Lower lobe of right lung (tissue), 2 donors: Measurements from ENCODE around the gene CPB2. TPM values are rescaled to one million over a fixed set of nuclear protein-coding genes. Genes with fewer than 3 reads are reported as not detected.

Experiments used
- ATAC-seq, 2 donors: fragments of 200-7000 bp; cut with Tn5 transposase; one replicate each; pipeline ENCODE4 v1.9.1; 2020 to 2022; ENCODE audit warnings: mild to moderate bottlenecking in 2 of 2, moderate library complexity in 2 of 2
- DNase-seq: peaks from one replicate; pipeline ENCODE4 v3.0.0-alpha.2; 2020
- H3K27ac ChIP-seq: fragments of 200-600 bp; one replicate; pipeline ENCODE4 v1.8.0; 2022
- H3K27me3 ChIP-seq: fragments of 200-600 bp; one replicate; pipeline ENCODE4 v1.8.0; 2022; ENCODE audit warnings: low read depth
- H3K36me3 ChIP-seq: fragments of 200-600 bp; one replicate; pipeline ENCODE4 v1.8.0; 2022; ENCODE audit warnings: mild to moderate bottlenecking
- H3K4me1 ChIP-seq: fragments of 200-600 bp; one replicate; pipeline ENCODE4 v1.8.0; 2022
- H3K4me3 ChIP-seq: fragments of 200-600 bp; one replicate; pipeline ENCODE4 v1.8.0; 2022; ENCODE audit warnings: mild to moderate bottlenecking
- H3K9me3 ChIP-seq: fragments of 200-600 bp; one replicate; pipeline ENCODE4 v1.8.0; 2022
- CTCF ChIP-seq: fragments of 200-600 bp; IDR thresholded peaks from one replicate; pipeline ENCODE4 v1.8.0; 2022; ENCODE audit warnings: antibody characterized with exemption, mild to moderate bottlenecking
- intact Hi-C: fragments of 100-400 bp; cut with DNase I; formaldehyde crosslinking; loops from one replicate; pipeline ENCODE4 v1.11.0; 2022
- total RNA-seq: library from RNA; stranded (reverse); fragmentation: NEBNext Ultra II Directional; extraction: Animal tissue kit (Norgen Biotek cat#: 25700); gene quantifications from one replicate; pipeline ENCODE4 v1.2.1, GENCODE V29; 2021
- donor health status: DM: no; HTN: yes; CAD: no; lungs with severe emphysema.

Gene CPB2
- total RNA-seq, 1 donor from 2014 or later = 33.5 TPM

DNA sequence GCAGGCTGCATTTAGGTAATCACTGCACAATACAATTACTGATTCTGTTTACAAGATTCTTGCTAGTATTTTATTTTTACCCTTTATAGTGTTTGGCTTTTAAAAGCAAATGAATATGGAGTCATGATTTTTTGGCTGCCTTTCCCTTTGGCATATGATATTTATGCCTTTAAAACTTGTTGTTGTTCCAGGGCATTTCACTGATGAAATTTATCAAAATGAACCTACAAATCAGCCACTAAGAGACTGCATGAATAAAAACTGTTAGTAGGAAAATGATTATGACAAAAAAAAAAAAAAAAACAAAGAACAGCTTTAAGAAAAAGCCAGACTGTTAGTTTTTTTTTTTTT is 2.6 kb downstream of the CPB2 start:
- DNase-seq = no peak
- H3K36me3 ChIP-seq = no peaks in the 10 kb centered on the region
- H3K27ac ChIP-seq = no peak overlapping the region
- H3K27me3 ChIP-seq = no peaks in the 10 kb centered on the region
- TF ChIP-seq CTCF = no peak
- no peaks in the 10 kb centered on the region for H3K4me1 ChIP-seq
- no peak for ATAC-seq
- intact Hi-C loops = no loop called here
- H3K9me3 ChIP-seq = no peaks in the 10 kb centered on the region
- no peak overlapping the region for H3K4me3 ChIP-seq

DNA sequence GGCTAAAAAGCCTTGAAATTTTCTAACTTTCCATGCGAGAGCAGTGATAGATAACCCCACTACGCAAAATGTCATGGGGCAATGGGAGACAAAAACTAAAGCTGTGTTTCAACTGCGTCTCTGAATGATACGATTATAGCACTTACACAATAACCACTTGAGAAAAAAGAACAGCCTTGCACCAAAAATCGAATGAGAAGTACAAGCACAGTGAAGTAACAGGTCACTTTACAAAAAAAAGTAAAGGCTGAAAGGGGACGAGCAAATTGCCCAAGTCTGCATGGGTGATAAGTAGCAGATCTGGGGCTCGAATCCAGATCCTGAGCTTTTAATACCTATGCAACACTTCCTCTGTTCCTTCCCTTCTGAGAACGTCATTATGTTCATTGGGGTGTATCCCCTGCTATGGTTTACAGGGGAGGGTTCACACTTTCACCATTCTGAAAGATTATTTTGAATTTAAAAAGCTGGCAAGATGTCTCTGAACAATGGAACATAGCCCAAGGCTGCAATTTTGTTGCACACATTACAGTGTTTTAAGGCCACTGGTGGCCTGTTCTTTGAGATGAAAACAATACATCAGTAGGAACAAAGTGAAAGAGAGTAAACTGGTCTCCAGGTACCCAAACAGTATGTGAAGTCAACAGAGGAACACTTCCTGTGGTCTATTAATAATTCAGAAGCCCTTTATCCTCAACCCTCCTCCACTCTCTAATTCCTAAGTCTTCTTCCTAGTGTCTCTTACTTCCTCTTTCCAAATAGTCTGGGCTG is 3.2 kb downstream of the CPB2 start:
- H3K4me3 ChIP-seq = no peak overlapping the region
- no peak for DNase-seq
- no peaks in the 10 kb centered on the region for H3K36me3 ChIP-seq
- no peaks in the 10 kb centered on the region for H3K27me3 ChIP-seq
- intact Hi-C loops = no loop called here
- H3K27ac ChIP-seq = no peak overlapping the region
- ATAC-seq = peak; percentile 47 to 57
- no peaks in the 10 kb centered on the region for H3K4me1 ChIP-seq
- TF ChIP-seq CTCF = no peak
- H3K9me3 ChIP-seq = no peaks in the 10 kb centered on the region

DNA sequence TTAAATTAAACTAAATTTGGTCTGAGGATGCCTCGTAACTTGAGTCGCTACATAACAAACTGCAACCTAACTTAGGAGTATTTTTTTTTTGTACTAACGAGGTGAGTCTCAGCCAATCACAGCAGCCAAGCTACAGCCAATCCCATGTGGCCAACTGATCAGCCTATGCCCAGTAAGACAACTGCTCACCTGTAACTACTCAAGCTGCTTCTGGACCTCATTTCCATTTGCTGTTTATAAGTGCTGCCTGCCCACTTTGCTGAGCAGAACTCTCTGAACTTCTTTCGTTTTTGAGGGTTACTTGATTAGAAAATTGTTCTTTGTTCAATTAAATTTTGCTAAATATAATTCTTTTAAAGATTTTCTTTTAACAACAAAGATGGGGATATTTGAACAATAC is 3.8 kb downstream of the CPB2 start:
- ATAC-seq (peak; percentile 55 to 57), DNase-seq (no peak)
- Histone ChIP-seq H3K36me3 (no peaks in the 10 kb centered on the region), H3K4me1 (no peaks in the 10 kb centered on the region), H3K27me3 (no peaks in the 10 kb centered on the region), H3K4me3 (no peak overlapping the region), H3K9me3 (no peaks in the 10 kb centered on the region), H3K27ac (no peak overlapping the region)
- TF ChIP-seq CTCF = no peak
- intact Hi-C loops = no loop called here

DNA sequence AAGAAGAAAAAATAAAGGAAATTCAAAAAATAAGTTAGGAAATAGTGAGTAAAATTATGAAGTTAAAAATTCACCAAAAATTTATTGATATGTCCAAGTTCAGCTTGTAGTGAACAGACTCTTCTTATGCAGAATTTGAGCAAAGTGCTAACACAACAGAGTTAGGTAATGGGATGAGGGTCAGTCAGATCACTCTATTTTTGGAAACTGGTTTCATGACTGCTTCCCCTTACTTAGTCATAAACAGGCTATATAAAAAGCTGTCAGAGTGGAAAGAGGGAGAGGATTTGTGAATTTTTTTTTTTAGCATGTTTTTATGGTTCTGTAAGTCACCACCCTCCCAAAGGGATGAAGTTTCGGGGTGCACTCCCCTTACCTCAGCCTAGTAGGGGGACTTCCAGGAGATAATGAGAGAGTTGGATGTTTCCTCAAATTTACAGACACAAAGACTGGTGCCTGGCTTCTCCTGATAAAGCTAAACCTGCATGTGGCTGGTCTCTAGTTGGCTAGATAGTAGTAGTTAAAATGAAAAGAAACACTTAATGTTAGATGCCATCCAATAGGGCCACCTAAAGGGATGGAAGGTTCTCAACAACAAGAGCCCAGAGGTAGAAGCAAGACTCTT is 4.5 kb downstream of the CPB2 start:
- intact Hi-C loops = no loop called here
- Histone ChIP-seq H3K27me3 (no peaks in the 10 kb centered on the region), H3K4me3 (no peak overlapping the region), H3K27ac (no peak overlapping the region), H3K9me3 (no peaks in the 10 kb centered on the region), H3K36me3 (no peaks in the 10 kb centered on the region), H3K4me1 (no peaks in the 10 kb centered on the region)
- DNase-seq (no peak), ATAC-seq (peak in 1 of 2 donors; percentile 54)
- no peak for TF ChIP-seq CTCF

DNA sequence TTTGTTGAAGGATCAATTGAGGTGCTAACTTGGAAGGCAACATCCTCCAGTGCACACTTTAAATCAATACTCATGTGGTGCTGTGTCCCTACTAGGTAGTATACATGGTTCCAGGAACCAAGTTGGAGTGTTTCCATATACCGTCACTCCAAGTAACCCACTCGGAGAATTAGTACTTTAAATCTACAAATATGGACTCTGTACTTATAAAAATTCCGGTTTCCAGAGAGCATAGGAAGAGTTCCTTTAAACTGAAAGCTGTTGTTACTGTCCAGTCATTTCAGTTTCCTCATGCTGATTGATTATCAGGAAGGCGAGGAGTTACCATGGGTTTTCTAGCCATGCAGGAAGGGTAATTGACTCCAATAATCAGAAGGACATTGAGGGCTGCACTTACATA is 7.2 kb downstream of the CPB2 start:
- Histone ChIP-seq H3K36me3 (no peaks in the 10 kb centered on the region), H3K4me1 (no peaks in the 10 kb centered on the region), H3K9me3 (no peaks in the 10 kb centered on the region), H3K4me3 (no peak overlapping the region), H3K27ac (no peak overlapping the region), H3K27me3 (no peaks in the 10 kb centered on the region)
- no peak for TF ChIP-seq CTCF
- intact Hi-C loops = no loop called here
- ATAC-seq (no peak), DNase-seq (no peak)
